Adrenal gland (tissue), 5 donors: ENCODE results near the gene ZNF224.

Experiments used
- CTCF ChIP-seq, 6 experiments: fragments of 450-650 bp in 4 of 6; fragments of 200-600 bp in 2 of 6; sonication (generic) in 1 of 6; IDR thresholded peaks; 1 replicate in 5 of 6; 2 replicates in 1 of 6; pipeline versions ENCODE4 v1.5.1 to v1.8.0; 2016 to 2021; ENCODE audit warnings: antibody characterized with exemption in 6 of 6, mild to moderate bottlenecking in 2 of 6, moderate library complexity in 1 of 6
- POLR2A ChIP-seq, 2 donors: fragments of 450-650 bp; IDR thresholded peaks; one replicate each; pipeline ENCODE4 v1.6.1; 2017; ENCODE audit warnings: antibody characterized with exemption in 2 of 2, mild to moderate bottlenecking in 2 of 2, moderate library complexity in 1 of 2
- donor health status: DM: no; HTN: no; CAD: no.

GRCh38 chr19:44109458-44109857 lies 15.3 kb downstream of the ZNF224 start:
- TF ChIP-seq CTCF (IDR thresholded peaks at IDR 0.05) (no peak), POLR2A (IDR thresholded peaks at IDR 0.05) (no peak)
